ENCODE measurements around the gene MYL3.

The MYL3 gene

DNA sequence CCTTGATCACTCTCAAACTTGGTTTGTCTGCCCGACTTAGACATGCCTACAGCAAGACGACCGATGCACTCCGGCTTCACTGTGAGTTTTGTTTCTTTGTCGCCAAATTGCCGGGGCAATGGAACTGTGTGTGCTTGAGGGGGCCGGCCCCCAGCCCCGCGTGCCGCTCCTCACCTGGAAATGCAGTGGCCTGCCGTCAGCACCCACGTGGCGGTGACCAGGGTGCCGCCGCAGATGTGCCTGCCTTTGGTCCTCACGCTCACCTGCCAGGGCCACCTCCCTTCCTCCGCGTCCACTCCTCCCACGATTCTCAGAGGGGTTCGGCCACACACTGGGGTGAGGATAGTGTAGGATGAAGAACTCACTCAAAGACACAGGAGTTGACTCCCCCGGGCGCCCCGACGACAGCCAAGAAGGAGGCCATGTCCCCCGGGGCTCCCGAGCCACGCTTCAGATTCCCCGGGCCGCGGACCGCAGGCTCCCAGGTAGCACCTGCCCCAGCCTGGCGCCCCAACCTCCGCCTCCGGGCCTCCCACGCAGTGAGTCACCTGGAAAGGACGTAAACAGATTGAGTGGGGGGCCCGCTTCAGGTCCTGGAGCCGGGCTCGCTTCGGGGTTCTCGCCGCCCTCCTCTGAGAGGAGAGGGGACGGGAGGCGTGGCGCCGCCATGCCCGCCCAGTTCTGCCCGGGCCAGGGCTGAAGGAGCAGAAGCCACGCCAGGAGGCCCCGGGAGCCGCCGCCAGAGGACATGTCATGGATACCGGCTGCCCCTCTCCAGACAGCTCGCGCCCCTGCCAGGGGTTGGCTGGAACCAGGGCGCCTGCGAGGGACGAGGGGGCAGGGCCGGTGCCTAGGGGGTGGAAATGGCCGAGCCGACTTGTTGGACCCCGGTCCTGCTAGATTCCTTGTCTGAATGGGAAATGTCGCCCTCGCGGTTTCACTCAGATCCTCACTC is 29.6 kb downstream of the MYL3 start:
- H3K27ac ChIP-seq: no peak overlapping the region
- TF ChIP-seq, protein P1, sequence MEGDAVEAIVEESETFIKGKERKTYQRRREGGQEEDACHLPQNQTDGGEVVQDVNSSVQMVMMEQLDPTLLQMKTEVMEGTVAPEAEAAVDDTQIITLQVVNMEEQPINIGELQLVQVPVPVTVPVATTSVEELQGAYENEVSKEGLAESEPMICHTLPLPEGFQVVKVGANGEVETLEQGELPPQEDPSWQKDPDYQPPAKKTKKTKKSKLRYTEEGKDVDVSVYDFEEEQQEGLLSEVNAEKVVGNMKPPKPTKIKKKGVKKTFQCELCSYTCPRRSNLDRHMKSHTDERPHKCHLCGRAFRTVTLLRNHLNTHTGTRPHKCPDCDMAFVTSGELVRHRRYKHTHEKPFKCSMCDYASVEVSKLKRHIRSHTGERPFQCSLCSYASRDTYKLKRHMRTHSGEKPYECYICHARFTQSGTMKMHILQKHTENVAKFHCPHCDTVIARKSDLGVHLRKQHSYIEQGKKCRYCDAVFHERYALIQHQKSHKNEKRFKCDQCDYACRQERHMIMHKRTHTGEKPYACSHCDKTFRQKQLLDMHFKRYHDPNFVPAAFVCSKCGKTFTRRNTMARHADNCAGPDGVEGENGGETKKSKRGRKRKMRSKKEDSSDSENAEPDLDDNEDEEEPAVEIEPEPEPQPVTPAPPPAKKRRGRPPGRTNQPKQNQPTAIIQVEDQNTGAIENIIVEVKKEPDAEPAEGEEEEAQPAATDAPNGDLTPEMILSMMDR (IDR thresholded peaks at IDR 0.05; ENCODE audit: low read depth, low read length): no peak
- no peak overlapping the region for H3K4me3 ChIP-seq (ENCODE audit: low read depth, low read length)
- no peaks in the 10 kb centered on the region for H3K27me3 ChIP-seq (ENCODE audit: insufficient read depth, low read depth, severe bottlenecking)
- H3K9me3 ChIP-seq (ENCODE audit: severe bottlenecking): peaks cover 9% of the 10 kb centered on the region
- no peak for DNase-seq
- H3K36me3 ChIP-seq: no peaks in the 10 kb centered on the region

DNA sequence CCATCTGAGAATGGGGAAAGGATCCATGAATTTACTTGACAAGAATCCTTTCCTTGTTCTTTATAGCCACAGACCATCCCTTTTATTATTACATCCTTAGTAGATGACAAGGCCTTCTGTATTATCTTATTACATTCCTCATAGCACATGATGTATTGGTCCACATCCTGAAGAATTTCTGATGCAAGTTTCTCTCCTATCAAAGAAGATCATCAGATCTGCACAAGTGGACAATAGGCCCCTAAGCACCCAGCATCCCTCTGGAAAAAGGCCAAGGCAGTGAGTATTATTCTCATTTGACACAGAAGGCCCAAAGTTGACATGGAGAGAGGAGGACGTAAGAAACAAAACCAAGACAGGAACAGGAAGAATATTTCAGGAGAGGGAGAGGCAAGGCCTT is 31.4 kb downstream of the MYL3 start:
- Histone ChIP-seq H3K27ac (no peak overlapping the region), H3K9me3 (ENCODE audit: severe bottlenecking) (no peaks in the 10 kb centered on the region), H3K27me3 (ENCODE audit: insufficient read depth, low read depth, severe bottlenecking) (no peaks in the 10 kb centered on the region), H3K4me3 (ENCODE audit: low read depth, low read length) (no peak overlapping the region), H3K36me3 (no peaks in the 10 kb centered on the region)
- TF ChIP-seq, protein P1 (IDR thresholded peaks at IDR 0.05; ENCODE audit: low read depth, low read length): no peak
- no peak for DNase-seq

DNA sequence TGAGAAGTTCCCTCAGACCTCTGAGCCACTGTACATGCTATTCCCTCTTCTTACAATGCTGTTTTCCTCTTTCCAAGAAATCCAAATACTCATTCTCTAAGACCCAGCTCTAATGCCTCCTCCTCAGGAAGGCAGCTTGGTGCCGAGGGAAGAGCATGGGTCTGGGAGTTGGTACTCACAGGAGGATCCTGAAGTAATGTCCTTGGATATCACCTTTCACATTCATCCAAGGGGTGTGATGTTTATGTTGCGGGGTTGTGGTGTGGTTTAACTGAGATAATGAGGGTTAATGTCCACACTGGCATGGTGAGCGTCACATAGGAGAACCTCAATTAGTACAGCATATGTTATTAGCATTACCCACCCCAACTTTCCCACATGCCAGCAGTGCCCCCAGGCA is 31.9 kb downstream of the MYL3 start:
- TF ChIP-seq, protein P1 (IDR thresholded peaks at IDR 0.05; ENCODE audit: low read depth, low read length): no peak
- no peaks in the 10 kb centered on the region for H3K36me3 ChIP-seq
- H3K27ac ChIP-seq: no peak overlapping the region
- H3K27me3 ChIP-seq (ENCODE audit: insufficient read depth, low read depth, severe bottlenecking): no peaks in the 10 kb centered on the region
- H3K4me3 ChIP-seq (ENCODE audit: low read depth, low read length): no peak overlapping the region
- no peaks in the 10 kb centered on the region for H3K9me3 ChIP-seq (ENCODE audit: severe bottlenecking)
- DNase-seq: no peak

DNA sequence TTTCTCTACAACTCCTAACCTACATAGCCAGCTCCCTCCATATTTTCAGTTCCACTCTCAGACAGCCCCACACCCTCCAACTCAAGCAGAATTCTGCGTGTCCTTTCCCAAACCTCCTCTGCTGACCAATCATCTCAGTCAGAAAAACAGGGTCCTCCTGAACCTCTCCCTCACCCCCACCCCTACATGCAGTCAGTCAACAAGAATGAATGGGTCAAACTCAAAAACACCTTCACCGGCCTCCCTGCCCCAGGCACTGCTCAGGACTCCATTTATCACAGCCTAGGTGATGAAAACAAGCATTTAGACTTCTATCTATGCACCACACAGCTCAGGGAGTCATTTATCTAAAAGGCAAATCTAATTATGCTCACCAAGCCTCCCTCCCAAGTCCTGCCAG is 32.4 kb downstream of the MYL3 start:
- Histone ChIP-seq H3K9me3 (ENCODE audit: severe bottlenecking) (no peaks in the 10 kb centered on the region), H3K27ac (no peak overlapping the region), H3K36me3 (no peaks in the 10 kb centered on the region), H3K27me3 (ENCODE audit: insufficient read depth, low read depth, severe bottlenecking) (no peaks in the 10 kb centered on the region), H3K4me3 (ENCODE audit: low read depth, low read length) (no peak overlapping the region)
- DNase-seq: no peak
- TF ChIP-seq, protein P1 (IDR thresholded peaks at IDR 0.05; ENCODE audit: low read depth, low read length): no peak

DNA sequence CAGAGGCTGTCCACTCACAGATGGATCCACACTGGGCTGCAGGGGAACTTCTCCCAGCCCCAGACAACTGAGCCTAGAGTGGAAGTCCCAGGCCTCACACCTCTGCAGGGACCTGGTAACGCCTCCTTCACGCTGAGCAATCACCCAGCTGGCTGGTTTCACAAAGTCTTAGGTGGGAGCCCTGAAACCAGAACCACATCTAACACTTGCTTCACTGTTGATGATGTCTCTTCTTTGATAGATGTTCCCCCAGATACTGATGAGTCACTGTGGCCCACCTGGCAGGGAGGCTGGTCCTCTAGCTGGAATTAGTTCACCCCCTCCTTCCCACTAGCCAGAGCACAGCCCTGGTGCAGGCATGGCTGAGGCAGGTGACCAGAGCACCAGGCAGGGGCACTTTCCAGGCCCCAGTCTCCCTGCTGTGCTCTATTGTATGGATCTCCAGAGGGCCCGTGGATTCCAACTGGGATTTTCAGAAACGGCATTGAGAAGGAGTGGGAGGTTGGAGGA is 33.5 kb downstream of the MYL3 start:
- Histone ChIP-seq H3K27ac (no peak overlapping the region), H3K9me3 (ENCODE audit: severe bottlenecking) (no peaks in the 10 kb centered on the region), H3K36me3 (no peaks in the 10 kb centered on the region), H3K4me3 (ENCODE audit: low read depth, low read length) (no peak overlapping the region), H3K27me3 (ENCODE audit: insufficient read depth, low read depth, severe bottlenecking) (no peaks in the 10 kb centered on the region)
- TF ChIP-seq, protein P1 (IDR thresholded peaks at IDR 0.05; ENCODE audit: low read depth, low read length): no peak
- DNase-seq: no peak

All from WERI-Rb-1 (cell line).